Endothelial cell of umbilical vein (primary cell): Measurements from ENCODE around the gene RMDN3. TPM values are rescaled to one million over a fixed set of nuclear protein-coding genes. Genes with fewer than 3 reads are reported as not detected.

Experiments used
- BruUV-seq: library from RNA; stranded (reverse); fragments of 400-500 nt; replicated peaks from 2 replicates; lab custom pipeline; 2021; lab: Mats Ljungman, UMichigan
- CTCF ChIA-PET: fragments of 300-600, 350-600 bp; sonication (Branson Sonifier 250); formaldehyde crosslinking; loops from one replicate; lab custom pipeline; 2021; ENCODE audit warnings: antibody characterized with exemption, inconsistent platforms; lab: Charles Lee
- POLR2A ChIA-PET: fragments of 300-600, 350-600 bp; sonication (Branson Sonifier 250); formaldehyde crosslinking; loops from one replicate; lab custom pipeline; 2021; ENCODE audit warnings: antibody characterized with exemption, inconsistent platforms; lab: Charles Lee
- DNase-seq: peaks from one replicate; pipeline ENCODE4 v3.0.0-alpha.2; 2011; ENCODE audit warnings: low read depth, low spot score
- FAIRE-seq: peaks from 2 replicates; lab custom pipeline; 2011; peaks lifted over from hg19 to GRCh38; lab: Jason Lieb, UNC
- H2AFZ ChIP-seq: 2 replicates; pipeline ENCODE4 v1.6.0; 2012; ENCODE audit warnings: low read depth, low read length, control low read depth, inconsistent platforms
- H3K27ac ChIP-seq: 2 replicates; pipeline ENCODE4 v1.5.1; 2011; ENCODE audit warnings: low read depth, mild to moderate bottlenecking, control low read depth, low read length, moderate library complexity; ENCODE audit not compliant: insufficient read depth
- H3K27me3 ChIP-seq, 2 experiments: 2 replicates each; pipeline versions ENCODE4 v1.6.0 to v1.6.1; 2011; ENCODE audit warnings: low read length in 2 of 2, mixed read lengths in 1 of 2; ENCODE audit not compliant: control insufficient read depth in 2 of 2, insufficient read depth in 2 of 2
- H3K36me3 ChIP-seq, 2 experiments: 2 replicates in 1 of 2; 3 replicates in 1 of 2; pipeline ENCODE4 v1.5.1; 2011; ENCODE audit warnings: low read length in 2 of 2, mild to moderate bottlenecking in 1 of 2, moderate library complexity in 1 of 2; ENCODE audit not compliant: control insufficient read depth in 2 of 2, insufficient read depth in 2 of 2; ENCODE audit errors: extremely low read depth in 1 of 2
- H3K4me1 ChIP-seq: 3 replicates; pipeline ENCODE4 v1.5.1; 2011; ENCODE audit warnings: mild to moderate bottlenecking, low read length; ENCODE audit not compliant: control insufficient read depth, insufficient read depth; ENCODE audit errors: extremely low read depth
- H3K4me2 ChIP-seq: 2 replicates; pipeline ENCODE4 v1.6.1; 2011; ENCODE audit warnings: low read length, control low read depth, mixed read lengths; ENCODE audit not compliant: insufficient read depth
- H3K4me3 ChIP-seq, 3 experiments: fragments of 200-600 bp in 1 of 3; sonication (generic), shearing (Covaris generic) in 1 of 3; replicated peaks in 1 of 3; 2 replicates each; pipeline ENCODE4 v1.5.1; 2011 to 2016; ENCODE audit warnings: control low read depth in 3 of 3, low read length in 3 of 3, mild to moderate bottlenecking in 2 of 3, inconsistent platforms in 1 of 3, low read depth in 1 of 3, moderate library complexity in 1 of 3; ENCODE audit not compliant: insufficient read depth in 1 of 3
- H3K79me2 ChIP-seq: 2 replicates; pipeline ENCODE4 v1.6.0; 2012; ENCODE audit warnings: low read length, inconsistent platforms; ENCODE audit not compliant: control insufficient read depth, insufficient read depth
- H3K9ac ChIP-seq: replicated peaks from 2 replicates; pipeline ENCODE3; 2011; ENCODE audit warnings: low read length, control low read depth; ENCODE audit not compliant: insufficient read depth; ENCODE audit errors: extremely low read depth
- H3K9me1 ChIP-seq: replicated peaks from 3 replicates; pipeline ENCODE4 v1.6.0; 2011; ENCODE audit warnings: mild to moderate bottlenecking, low read length; ENCODE audit not compliant: control insufficient read depth, insufficient read depth; ENCODE audit errors: extremely low read depth
- H3K9me3 ChIP-seq: replicated peaks from 2 replicates; pipeline ENCODE4 v1.5.1; 2012; ENCODE audit warnings: low read length, inconsistent platforms; ENCODE audit not compliant: control insufficient read depth, insufficient read depth
- H4K20me1 ChIP-seq: replicated peaks from 2 replicates; pipeline ENCODE3; 2011; ENCODE audit warnings: mild to moderate bottlenecking, low read length; ENCODE audit not compliant: control insufficient read depth, insufficient read depth; ENCODE audit errors: extremely low read depth
- EZH2 ChIP-seq: IDR thresholded peaks from 2 replicates; pipeline ENCODE4 v1.6.1; 2012; ENCODE audit warnings: borderline replicate concordance, low read depth, mild to moderate bottlenecking, moderate library complexity, low read length, inconsistent platforms; ENCODE audit not compliant: severe bottlenecking
- FOS ChIP-seq: IDR thresholded peaks from 2 replicates; pipeline ENCODE4 v1.6.1; 2011; ENCODE audit warnings: mild to moderate bottlenecking, low read length, moderate library complexity, borderline replicate concordance; ENCODE audit not compliant: insufficient read depth
- GATA2 ChIP-seq: IDR thresholded peaks from 2 replicates; pipeline ENCODE4 v1.7.0; 2011; ENCODE audit warnings: low read depth, mild to moderate bottlenecking, moderate library complexity, mixed read lengths, low read length; ENCODE audit not compliant: insufficient read length, insufficient read depth
- JUN ChIP-seq: IDR thresholded peaks from 2 replicates; pipeline ENCODE4 v1.6.1; 2011; ENCODE audit warnings: borderline replicate concordance, low read depth; ENCODE audit not compliant: insufficient read length, insufficient read depth
- MAX ChIP-seq: IDR thresholded peaks from 2 replicates; pipeline ENCODE4 v1.6.1; 2011; ENCODE audit not compliant: insufficient read depth, insufficient read length
- MYC ChIP-seq: IDR thresholded peaks from one replicate; pipeline ENCODE4 v1.6.1; 2011; ENCODE audit warnings: mild to moderate bottlenecking, low read depth, low read length
- POLR2A ChIP-seq: IDR thresholded peaks from 2 replicates; pipeline ENCODE4 v1.6.1; 2012; ENCODE audit warnings: low read depth, mild to moderate bottlenecking, control low read depth, low read length
- POLR2AphosphoS5 ChIP-seq: IDR thresholded peaks from 2 replicates; pipeline ENCODE4 v1.6.1; 2012; ENCODE audit warnings: low read depth, mild to moderate bottlenecking, control low read depth, low read length, moderate library complexity; ENCODE audit not compliant: insufficient read depth
- dilution Hi-C: fragments of 300-500 bp; cut with MboI; formaldehyde crosslinking; loops from one replicate; pipeline ENCODE4 v1.15.0; 2019; ENCODE audit warnings: low sequenced_read_pairs; ENCODE audit not compliant: extremely low pct_ligation_motif_present
- intact Hi-C: fragments of 100-400 bp; cut with micrococcal nuclease; formaldehyde crosslinking; loops from one replicate; pipeline ENCODE4 v1.10.0; 2022
- polyA plus RNA-seq, 4 experiments: library from polyadenylated mRNA; depleted of rRNA in 3 of 4; stranded (reverse) in 3 of 4; unstranded in 1 of 4; fragments of >200 nt; gene quantifications; 2 replicates each; pipeline versions ENCODE4 v1.2.1 to v1.2.3, GENCODE V29; 2011 to 2012; ENCODE audit warnings: missing spikeins in 1 of 4
- total RNA-seq: library from RNA; stranded (reverse); gene quantifications from 2 replicates; pipeline ENCODE4 v1.2.3, GENCODE V29; 2021
- TF ChIP-seq, protein P1 (sequence below), 2 donors: IDR thresholded peaks; 1 replicate in 1 of 2; 2 replicates in 1 of 2; pipeline ENCODE4 v1.5.1; 2011; ENCODE audit warnings: low read length in 2 of 2, mild to moderate bottlenecking in 2 of 2, moderate library complexity in 2 of 2, control low read depth in 1 of 2, inconsistent platforms in 1 of 2, low read depth in 1 of 2; ENCODE audit not compliant: insufficient read depth in 1 of 2; ENCODE audit errors: extremely low read depth in 1 of 2

The RMDN3 gene
- total and polyA plus RNA-seq, 2 donors (not counting 3 experiments of a cell fraction or from before 2014, with no cell fraction given): 20.1 to 37.2 TPM

DNA sequence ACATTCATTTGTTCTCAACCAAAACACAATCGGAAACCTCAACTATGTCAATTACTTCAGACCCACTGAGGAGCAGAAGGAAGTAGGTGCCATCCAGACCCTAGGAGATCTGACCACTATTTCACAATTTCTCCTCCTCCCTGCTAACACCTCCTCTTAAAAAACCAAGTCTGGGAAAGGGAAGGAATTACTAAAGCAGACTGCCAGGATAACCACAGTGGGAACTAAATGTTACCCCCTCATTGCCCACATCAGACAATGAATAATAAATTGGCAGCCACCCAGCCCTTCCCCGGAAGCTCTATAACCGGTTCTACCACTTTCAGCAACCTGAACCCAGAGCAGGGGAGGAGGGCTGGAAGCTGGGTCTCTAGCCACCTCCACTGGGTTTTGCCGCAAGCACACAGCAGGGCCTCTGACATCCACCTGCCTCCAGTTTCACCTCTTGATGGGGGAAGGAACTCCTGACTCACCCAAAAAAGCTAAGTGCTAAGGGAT is 32.3 kb upstream of the RMDN3 start:
- no peaks in the 10 kb centered on the region for H3K9me1 ChIP-seq
- no peaks in the 10 kb centered on the region for H3K9me3 ChIP-seq
- H2AFZ ChIP-seq: no peak overlapping the region
- H3K79me2 ChIP-seq: peaks cover 19% of the 10 kb centered on the region
- H3K4me2 ChIP-seq: peak overlapping the region; percentile 70
- H3K36me3 ChIP-seq: no peaks in the 10 kb centered on the region
- ChIA-PET CTCF (interaction anchor here (1.1 to 2.5 kb wide), 9 partner anchors 8 to 107 kb away, joined by 3 to 7 read pairs (median 4); partner anchors contain the start of genes GCHFR and VPS18), POLR2A (no interaction called here)
- TF ChIP-seq JUN (no peak), FOS (no peak), POLR2AphosphoS5 (no peak), MAX (no peak), POLR2A (no peak), GATA2 (no peak), MYC (no peak), EZH2 (no peak)
- TF ChIP-seq, protein P1, sequence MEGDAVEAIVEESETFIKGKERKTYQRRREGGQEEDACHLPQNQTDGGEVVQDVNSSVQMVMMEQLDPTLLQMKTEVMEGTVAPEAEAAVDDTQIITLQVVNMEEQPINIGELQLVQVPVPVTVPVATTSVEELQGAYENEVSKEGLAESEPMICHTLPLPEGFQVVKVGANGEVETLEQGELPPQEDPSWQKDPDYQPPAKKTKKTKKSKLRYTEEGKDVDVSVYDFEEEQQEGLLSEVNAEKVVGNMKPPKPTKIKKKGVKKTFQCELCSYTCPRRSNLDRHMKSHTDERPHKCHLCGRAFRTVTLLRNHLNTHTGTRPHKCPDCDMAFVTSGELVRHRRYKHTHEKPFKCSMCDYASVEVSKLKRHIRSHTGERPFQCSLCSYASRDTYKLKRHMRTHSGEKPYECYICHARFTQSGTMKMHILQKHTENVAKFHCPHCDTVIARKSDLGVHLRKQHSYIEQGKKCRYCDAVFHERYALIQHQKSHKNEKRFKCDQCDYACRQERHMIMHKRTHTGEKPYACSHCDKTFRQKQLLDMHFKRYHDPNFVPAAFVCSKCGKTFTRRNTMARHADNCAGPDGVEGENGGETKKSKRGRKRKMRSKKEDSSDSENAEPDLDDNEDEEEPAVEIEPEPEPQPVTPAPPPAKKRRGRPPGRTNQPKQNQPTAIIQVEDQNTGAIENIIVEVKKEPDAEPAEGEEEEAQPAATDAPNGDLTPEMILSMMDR (IDR thresholded peaks at IDR 0.05; ENCODE audit: extremely low read depth in 1 of 2, insufficient read depth in 1 of 2, low read depth in 1 of 2, low read length in 2 of 2): no peak
- H3K27ac ChIP-seq: peak overlapping the region; percentile 51
- no peak overlapping the region for H3K4me3 ChIP-seq
- peak; percentile 71 for DNase-seq
- dilution Hi-C loops: no loop called here
- BruUV-seq: no TSS peak
- H3K9ac ChIP-seq: no peak overlapping the region
- no peaks in the 10 kb centered on the region for H4K20me1 ChIP-seq
- H3K4me1 ChIP-seq: peaks cover 19% of the 10 kb centered on the region
- H3K27me3 ChIP-seq: no peaks in the 10 kb centered on the region
- peak; percentile 70 for FAIRE-seq
- intact Hi-C loops: loop anchor here (2.0 to 5.0 kb wide), 3 partner anchors 19 to 105 kb away; partner anchors contain the start of genes C15orf62, RMDN3 and VPS18
